Measurements from ENCODE around the gene AKR1E2. TPM values are rescaled to one million over a fixed set of nuclear protein-coding genes. Genes with fewer than 3 reads are reported as not detected.

AKR1E2 gene
- total and polyA plus RNA-seq, 9 of the 15 experiments (the other 6 are each of a cell fraction or from before 2014, with no cell fraction given), result 4.2 to 16.6 (median 9.8) TPM

GRCh38 chr10:4819707-4820106 lies 6.3 kb upstream of the AKR1E2 start (continued):
- TF ChIP-seq HMBOX1 (IDR thresholded peaks at IDR 0.05) (peak; percentile 63; the same call in 1 of the 2 replicates), TFAM (CRISPR knock-in tag; conservative IDR thresholded peaks at IDR 0.05) (no peak), FOXP4 (CRISPR knock-in tag; IDR thresholded peaks at IDR 0.05; ENCODE audit: borderline replicate concordance) (no peak), NCOA2 (IDR thresholded peaks at IDR 0.05; ENCODE audit: partially characterized antibody in 2 of 2) (no peak), GABPB1 (CRISPR knock-in tag; IDR thresholded peaks at IDR 0.05) (no peak), ZNF274 (IDR thresholded peaks at IDR 0.05; ENCODE audit: borderline replicate concordance, low read depth, low read length) (no peak), TBL1XR1 (IDR thresholded peaks at IDR 0.05; ENCODE audit: low read length in 2 of 2) (peak in 1 of 2 experiments; percentile 47; a peak in 1 of 4 replicates), KDM1A (IDR thresholded peaks at IDR 0.05) (peak; percentile 38 to 60; a peak in 3 of 4 replicates), POLR2AphosphoS5 (IDR thresholded peaks at IDR 0.05; ENCODE audit: control insufficient read depth, insufficient read depth, low read depth, low read length) (no peak)
